IMR-90 (cell line): Measurements from ENCODE around the gene VDAC1. TPM values are rescaled to one million over a fixed set of nuclear protein-coding genes. Genes with fewer than 3 reads are reported as not detected.

Experiments
- ATAC-seq: fragments of 200-7000 bp; cut with Tn5 transposase; 2 replicates; pipeline ENCODE4 v1.9.1; 2020; ENCODE audit warnings: low read depth, mild to moderate bottlenecking, moderate library complexity
- BruUV-seq: library from RNA; stranded (reverse); fragments of 400-500 nt; replicated peaks from 2 replicates; lab custom pipeline; 2021; lab: Mats Ljungman, UMichigan
- CTCF ChIA-PET: fragments of 300-600 bp; formaldehyde crosslinking; extraction: SDS; loops from one replicate; lab custom pipeline; 2021; ENCODE audit warnings: antibody characterized with exemption; lab: Yijun Ruan, JAX
- POLR2A ChIA-PET: fragments of 300-600 bp; sonication (Branson Sonifier 250); formaldehyde crosslinking; loops from one replicate; lab custom pipeline; 2022; ENCODE audit warnings: antibody characterized with exemption; ENCODE audit not compliant: unreplicated experiment; lab: Charles Lee
- DNase-seq: peaks from one replicate; pipeline ENCODE4 v3.0.0; 2013
- H2AFZ ChIP-seq: replicated peaks from 2 replicates; pipeline ENCODE3; 2013; ENCODE audit warnings: low read length, mild to moderate bottlenecking; ENCODE audit not compliant: poor library complexity
- H2AK5ac ChIP-seq: 2 replicates; pipeline ENCODE4 v1.6.1; 2013; ENCODE audit warnings: low read depth, low read length, inconsistent platforms
- H2AK9ac ChIP-seq: replicated peaks from 2 replicates; pipeline ENCODE3; 2013; ENCODE audit warnings: mild to moderate bottlenecking, low read depth, low read length, moderate library complexity; ENCODE audit not compliant: poor library complexity
- H2BK120ac ChIP-seq: 2 replicates; pipeline ENCODE4 v1.6.1; 2013; ENCODE audit warnings: low read depth, low read length, inconsistent platforms
- H2BK15ac ChIP-seq: 3 replicates; pipeline ENCODE4 v1.6.1; 2013; ENCODE audit warnings: low read depth, low read length, inconsistent platforms
- H2BK20ac ChIP-seq: 2 replicates; pipeline ENCODE4 v1.6.1; 2013; ENCODE audit warnings: low read depth, mild to moderate bottlenecking, inconsistent platforms, low read length, moderate library complexity
- H2BK5ac ChIP-seq: 2 replicates; pipeline ENCODE4 v1.6.1; 2013; ENCODE audit warnings: mild to moderate bottlenecking, low read depth, low read length, inconsistent platforms; ENCODE audit not compliant: poor library complexity, severe bottlenecking
- H3K14ac ChIP-seq: replicated peaks from 2 replicates; pipeline ENCODE4 v1.6.1; 2013; ENCODE audit warnings: low read depth, low read length, inconsistent platforms
- H3K18ac ChIP-seq: 2 replicates; pipeline ENCODE4 v1.6.1; 2013; ENCODE audit warnings: low read depth, low read length, control low read depth
- H3K23ac ChIP-seq: 2 replicates; pipeline ENCODE4 v1.6.1; 2013; ENCODE audit warnings: low read depth, low read length, inconsistent platforms
- H3K27ac ChIP-seq: 2 replicates; pipeline ENCODE4 v1.5.1; 2013; ENCODE audit warnings: mild to moderate bottlenecking, control low read depth, low read length; ENCODE audit not compliant: insufficient read depth
- H3K27me3 ChIP-seq: 2 replicates; pipeline ENCODE4 v1.6.1; 2013; ENCODE audit warnings: low read length; ENCODE audit not compliant: control insufficient read depth, insufficient read depth
- H3K36me3 ChIP-seq: 2 replicates; pipeline ENCODE4 v1.6.1; 2013; ENCODE audit warnings: low read length, mixed read lengths; ENCODE audit not compliant: control insufficient read depth, insufficient read depth
- H3K4ac ChIP-seq: 2 replicates; pipeline ENCODE4 v1.6.1; 2013; ENCODE audit warnings: low read depth, low read length, inconsistent platforms
- H3K4me1 ChIP-seq: 2 replicates; pipeline ENCODE4 v1.6.1; 2013; ENCODE audit warnings: low read length, mixed read lengths; ENCODE audit not compliant: control insufficient read depth, insufficient read depth
- H3K4me2 ChIP-seq: 2 replicates; pipeline ENCODE4 v1.6.1; 2013; ENCODE audit warnings: low read depth, mild to moderate bottlenecking, control low read depth, low read length, moderate library complexity
- H3K4me3 ChIP-seq: 2 replicates; pipeline ENCODE4 v1.5.1; 2013; ENCODE audit warnings: low read depth, mild to moderate bottlenecking, control low read depth, low read length, moderate library complexity; ENCODE audit not compliant: insufficient read depth
- H3K56ac ChIP-seq: 2 replicates; pipeline ENCODE4 v1.6.1; 2013; ENCODE audit warnings: low read length, inconsistent platforms; ENCODE audit not compliant: insufficient read depth; ENCODE audit errors: extremely low read depth
- H3K79me1 ChIP-seq, 2 experiments: 2 replicates each; pipeline ENCODE4 v1.6.1; 2013; ENCODE audit warnings: low read length in 2 of 2, inconsistent platforms in 1 of 2, low read depth in 1 of 2
- H3K9ac ChIP-seq: 2 replicates; pipeline ENCODE4 v1.6.1; 2013; ENCODE audit warnings: low read depth, low read length, control low read depth
- H3K9me1 ChIP-seq: 2 replicates; pipeline ENCODE4 v1.6.1; 2013; ENCODE audit warnings: low read length, inconsistent platforms; ENCODE audit not compliant: insufficient read depth
- H3K9me3 ChIP-seq: 2 replicates; pipeline ENCODE4 v1.6.1; 2013; ENCODE audit warnings: low read length; ENCODE audit not compliant: control insufficient read depth, insufficient read depth
- H4K20me1 ChIP-seq: 2 replicates; pipeline ENCODE4 v1.6.1; 2013; ENCODE audit warnings: low read length, inconsistent platforms; ENCODE audit not compliant: insufficient read depth
- H4K5ac ChIP-seq: 2 replicates; pipeline ENCODE4 v1.6.1; 2013; ENCODE audit warnings: mild to moderate bottlenecking, low read depth, low read length, control low read depth
- H4K8ac ChIP-seq, 2 experiments: 2 replicates each; pipeline ENCODE4 v1.6.1; 2013; ENCODE audit warnings: low read depth in 2 of 2, low read length in 2 of 2, control low read depth in 1 of 2, inconsistent platforms in 1 of 2
- H4K91ac ChIP-seq: 2 replicates; pipeline ENCODE4 v1.6.1; 2013; ENCODE audit warnings: low read depth, low read length, inconsistent platforms; ENCODE audit not compliant: insufficient read depth
- BHLHE40 ChIP-seq: fragments of 150-350 bp; IDR thresholded peaks from 2 replicates; pipeline ENCODE4 v1.6.1; 2016; ENCODE audit warnings: mild to moderate bottlenecking, low read depth, low read length
- CEBPB ChIP-seq: IDR thresholded peaks from 2 replicates; pipeline ENCODE4 v1.6.1; 2012; ENCODE audit warnings: low read depth, low read length, improper control_type of control experiment
- CHD1 ChIP-seq: IDR thresholded peaks from 2 replicates; pipeline ENCODE4 v1.6.1; 2012; ENCODE audit warnings: low read depth, low read length, improper control_type of control experiment
- MXI1 ChIP-seq: IDR thresholded peaks from 2 replicates; pipeline ENCODE4 v1.6.1; 2012; ENCODE audit warnings: low read depth, mild to moderate bottlenecking, low read length, moderate library complexity, borderline replicate concordance
- NFE2L2 ChIP-seq: fragments of 150-350 bp; IDR thresholded peaks from 2 replicates; pipeline ENCODE4 v1.6.1; 2016; ENCODE audit warnings: low read depth, mild to moderate bottlenecking, low read length
- POLR2A ChIP-seq: IDR thresholded peaks from 2 replicates; pipeline ENCODE4 v1.6.1; 2012; ENCODE audit warnings: mild to moderate bottlenecking, low read depth, low read length
- RAD21 ChIP-seq: IDR thresholded peaks from 2 replicates; pipeline ENCODE4 v1.6.1; 2012; ENCODE audit warnings: low read length, improper control_type of control experiment
- RCOR1 ChIP-seq: IDR thresholded peaks from 2 replicates; pipeline ENCODE4 v1.6.1; 2012; ENCODE audit warnings: mild to moderate bottlenecking, low read length, improper control_type of control experiment; ENCODE audit not compliant: insufficient replicate concordance
- RFX5 ChIP-seq: IDR thresholded peaks from 2 replicates; pipeline ENCODE4 v1.8.0; 2012; ENCODE audit warnings: low read depth, mild to moderate bottlenecking, low read length, moderate library complexity
- SMC3 ChIP-seq: fragments of 150-350 bp; IDR thresholded peaks from 2 replicates; pipeline ENCODE4 v1.6.1; 2016; ENCODE audit warnings: low read depth, mild to moderate bottlenecking, antibody characterized with exemption, low read length, moderate library complexity
- WGBS, 2 experiments: methylation state at CpG; one replicate each; pipeline versions ENCODE4 v1.1.5 to v1.1.7; 2013; ENCODE audit warnings: missing lambda C conversion rate in 2 of 2; ENCODE audit not compliant: insufficient read length in 1 of 2; ENCODE audit errors: extremely low coverage in 2 of 2; 5-methylcytosine and 5-hydroxymethylcytosine counted together
- dilution Hi-C: fragments of 300-500 bp; cut with HindIII; formaldehyde crosslinking; loops from one replicate; pipeline ENCODE4 v1.14.3; 2018; ENCODE audit warnings: low sequenced_read_pairs; ENCODE audit not compliant: unreplicated experiment
- in situ Hi-C: fragments of 300-500 bp; cut with MboI; formaldehyde crosslinking; loops from 3 replicates; pipeline ENCODE4 v1.14.3; 2019; ENCODE audit warnings: low sequenced_read_pairs, inconsistent platforms, mixed read lengths
- intact Hi-C: fragments of 100-400 bp; cut with micrococcal nuclease; formaldehyde crosslinking; loops from 2 replicates; pipeline ENCODE4 v1.10.0; 2022
- polyA plus RNA-seq, 3 experiments: library from polyadenylated mRNA; depleted of rRNA; stranded (reverse); fragments of >200 nt; gene quantifications; 2 replicates each; pipeline ENCODE4 v1.2.3, GENCODE V29; 2012; ENCODE audit warnings: low replicate concordance in 1 of 3
- total RNA-seq: library from RNA; depleted of rRNA; stranded (reverse); fragments of >200 nt; gene quantifications from 2 replicates; pipeline ENCODE4 v1.2.3, GENCODE V29; 2012
- TF ChIP-seq, protein P1 (sequence below): conservative IDR thresholded peaks from 2 replicates; pipeline ENCODE4 v1.5.1; 2012; ENCODE audit warnings: mild to moderate bottlenecking, low read depth, low read length, improper control_type of control experiment
- TF ChIP-seq, protein P2 (sequence below): fragments of 150-350 bp; IDR thresholded peaks from 2 replicates; pipeline ENCODE4 v1.6.1; 2017; ENCODE audit warnings: mild to moderate bottlenecking, antibody characterized with exemption, low read length, low read depth
- TF ChIP-seq, protein P3 (sequence below): fragments of 150-350 bp; IDR thresholded peaks from 2 replicates; pipeline ENCODE4 v1.6.1; 2016; ENCODE audit warnings: low read depth, mild to moderate bottlenecking, low read length, moderate library complexity, borderline replicate concordance

The VDAC1 gene
- total and polyA plus RNA-seq, 2 of the 4 experiments (the other 2 are of a cell fraction) = 289 to 365 TPM

DNA sequence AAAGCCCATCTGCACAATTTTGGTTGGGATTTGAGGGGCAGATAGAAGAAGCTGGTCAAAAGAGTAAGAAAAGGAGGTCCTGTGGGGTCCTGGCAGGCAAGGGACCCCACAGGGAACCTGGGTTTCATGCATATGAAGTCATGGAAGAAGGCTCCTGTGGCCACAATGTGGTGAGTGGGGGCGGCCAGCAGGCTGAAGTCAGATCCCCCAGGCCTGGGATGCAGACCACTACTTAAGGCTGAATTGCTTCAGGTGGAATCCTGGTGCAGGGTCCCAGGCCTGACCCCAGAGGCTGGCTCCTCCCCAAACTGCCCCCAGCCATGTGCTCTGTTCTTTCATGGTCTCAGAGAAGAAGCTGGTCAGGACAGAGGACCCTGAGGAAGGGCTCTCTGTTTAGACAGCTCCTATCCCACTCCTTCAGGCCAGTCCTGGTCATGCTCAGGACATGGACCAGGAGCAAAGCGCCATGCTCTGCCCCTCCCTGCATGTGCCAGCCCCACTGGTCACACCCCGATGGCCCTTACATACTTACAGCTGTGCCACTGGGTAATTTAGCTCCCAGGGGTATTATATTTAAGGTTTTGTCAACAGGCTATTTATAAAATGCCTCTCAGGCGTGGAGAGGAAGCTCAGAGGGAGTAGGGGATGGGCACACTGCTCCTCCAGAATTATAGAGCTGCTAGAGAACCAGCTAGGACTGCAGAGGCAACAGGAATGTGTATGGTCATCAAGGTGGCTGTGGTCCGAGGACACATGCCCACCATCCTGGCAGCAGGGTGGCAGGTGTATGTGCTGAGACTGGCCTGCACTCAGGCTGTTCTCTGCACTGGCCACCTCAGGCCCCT, 69.7 kb downstream of the VDAC1 start (continued):
- TF ChIP-seq SMC3 = no peak

DNA sequence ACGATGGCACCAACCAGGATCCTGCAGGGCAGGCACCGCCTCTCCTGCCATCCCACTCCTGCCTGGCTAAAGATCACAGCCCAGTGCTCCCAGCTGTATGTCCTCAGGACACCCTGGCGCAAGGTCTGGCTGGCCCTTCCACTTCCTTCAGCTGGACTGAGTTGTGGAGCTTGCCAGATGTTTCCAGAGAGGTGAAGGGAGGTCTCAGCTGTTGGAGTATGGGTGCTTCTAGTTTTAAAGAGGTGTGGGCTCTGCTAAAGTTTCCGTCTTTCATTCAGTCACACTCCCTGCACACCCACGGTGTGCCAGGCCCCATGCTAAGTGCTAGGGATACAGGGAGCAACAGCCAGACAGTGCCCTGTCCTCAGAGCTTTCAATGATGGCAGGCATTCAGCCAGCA, 70.5 kb downstream of the VDAC1 start:
- no peak overlapping the region for H2AK5ac ChIP-seq
- H3K27ac ChIP-seq = no peak overlapping the region
- H2BK15ac ChIP-seq = no peak overlapping the region
- H3K9me1 ChIP-seq = peaks cover 4% of the 10 kb centered on the region
- H4K20me1 ChIP-seq = no peaks in the 10 kb centered on the region
- ChIA-PET POLR2A (no interaction called here), CTCF (no interaction called here)
- H3K9ac ChIP-seq = no peak overlapping the region
- no peak overlapping the region for H2BK120ac ChIP-seq
- peaks cover 32% of the 10 kb centered on the region for H3K27me3 ChIP-seq
- no peak overlapping the region for H2AFZ ChIP-seq
- intact Hi-C loops = no loop called here
- H3K23ac ChIP-seq = no peak overlapping the region
- H3K56ac ChIP-seq = no peak overlapping the region
- no peak overlapping the region for H3K18ac ChIP-seq
- no peak overlapping the region for H3K4ac ChIP-seq
- H3K4me3 ChIP-seq = no peak overlapping the region
- no peak overlapping the region for H4K5ac ChIP-seq
- no peak overlapping the region for H3K14ac ChIP-seq
- in situ Hi-C loops = no loop called here
- no peaks in the 10 kb centered on the region for H3K36me3 ChIP-seq
- H3K9me3 ChIP-seq = peaks cover 1% of the 10 kb centered on the region; the same call in 1 of the 2 replicates
- H4K91ac ChIP-seq = no peak overlapping the region
- no peak overlapping the region for H4K8ac ChIP-seq
- H2AK9ac ChIP-seq = no peak overlapping the region
- no peak for DNase-seq
- TF ChIP-seq, protein P1, sequence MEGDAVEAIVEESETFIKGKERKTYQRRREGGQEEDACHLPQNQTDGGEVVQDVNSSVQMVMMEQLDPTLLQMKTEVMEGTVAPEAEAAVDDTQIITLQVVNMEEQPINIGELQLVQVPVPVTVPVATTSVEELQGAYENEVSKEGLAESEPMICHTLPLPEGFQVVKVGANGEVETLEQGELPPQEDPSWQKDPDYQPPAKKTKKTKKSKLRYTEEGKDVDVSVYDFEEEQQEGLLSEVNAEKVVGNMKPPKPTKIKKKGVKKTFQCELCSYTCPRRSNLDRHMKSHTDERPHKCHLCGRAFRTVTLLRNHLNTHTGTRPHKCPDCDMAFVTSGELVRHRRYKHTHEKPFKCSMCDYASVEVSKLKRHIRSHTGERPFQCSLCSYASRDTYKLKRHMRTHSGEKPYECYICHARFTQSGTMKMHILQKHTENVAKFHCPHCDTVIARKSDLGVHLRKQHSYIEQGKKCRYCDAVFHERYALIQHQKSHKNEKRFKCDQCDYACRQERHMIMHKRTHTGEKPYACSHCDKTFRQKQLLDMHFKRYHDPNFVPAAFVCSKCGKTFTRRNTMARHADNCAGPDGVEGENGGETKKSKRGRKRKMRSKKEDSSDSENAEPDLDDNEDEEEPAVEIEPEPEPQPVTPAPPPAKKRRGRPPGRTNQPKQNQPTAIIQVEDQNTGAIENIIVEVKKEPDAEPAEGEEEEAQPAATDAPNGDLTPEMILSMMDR = no peak
- no peak for TF ChIP-seq RCOR1
- TF ChIP-seq, protein P2, sequence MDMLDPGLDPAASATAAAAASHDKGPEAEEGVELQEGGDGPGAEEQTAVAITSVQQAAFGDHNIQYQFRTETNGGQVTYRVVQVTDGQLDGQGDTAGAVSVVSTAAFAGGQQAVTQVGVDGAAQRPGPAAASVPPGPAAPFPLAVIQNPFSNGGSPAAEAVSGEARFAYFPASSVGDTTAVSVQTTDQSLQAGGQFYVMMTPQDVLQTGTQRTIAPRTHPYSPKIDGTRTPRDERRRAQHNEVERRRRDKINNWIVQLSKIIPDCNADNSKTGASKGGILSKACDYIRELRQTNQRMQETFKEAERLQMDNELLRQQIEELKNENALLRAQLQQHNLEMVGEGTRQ = no peak
- no peak for TF ChIP-seq NFE2L2
- TF ChIP-seq MXI1 = no peak
- TF ChIP-seq RFX5 = no peak
- TF ChIP-seq RAD21 = no peak
- no peak for TF ChIP-seq CEBPB
- TF ChIP-seq CHD1 = no peak
- no peak for TF ChIP-seq BHLHE40
- no peak for TF ChIP-seq POLR2A
- TF ChIP-seq, protein P3, sequence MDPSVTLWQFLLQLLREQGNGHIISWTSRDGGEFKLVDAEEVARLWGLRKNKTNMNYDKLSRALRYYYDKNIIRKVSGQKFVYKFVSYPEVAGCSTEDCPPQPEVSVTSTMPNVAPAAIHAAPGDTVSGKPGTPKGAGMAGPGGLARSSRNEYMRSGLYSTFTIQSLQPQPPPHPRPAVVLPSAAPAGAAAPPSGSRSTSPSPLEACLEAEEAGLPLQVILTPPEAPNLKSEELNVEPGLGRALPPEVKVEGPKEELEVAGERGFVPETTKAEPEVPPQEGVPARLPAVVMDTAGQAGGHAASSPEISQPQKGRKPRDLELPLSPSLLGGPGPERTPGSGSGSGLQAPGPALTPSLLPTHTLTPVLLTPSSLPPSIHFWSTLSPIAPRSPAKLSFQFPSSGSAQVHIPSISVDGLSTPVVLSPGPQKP = no peak
- peaks cover 6% of the 10 kb centered on the region; the same call in 1 of the 2 replicates for H3K4me1 ChIP-seq
- no peak overlapping the region for H2BK5ac ChIP-seq
- H2BK20ac ChIP-seq = no peak overlapping the region
- dilution Hi-C loops = no loop called here
- no TSS peak for BruUV-seq
- no CpG with 5 or more reads among the region's 5 CpGs for WGBS, 2 experiments
- H3K79me1 ChIP-seq = no peaks in the 10 kb centered on the region
- H3K4me2 ChIP-seq = no peak overlapping the region
- ATAC-seq = no peak
